T-helper 2 cell treated with Interferon-gamma antibody and Interleukin-4, amounts not matched to agents 100 ng/mL and 5 ng/mL, for 36 hours (primary cell): ENCODE measurements around the gene TSPOAP1. TPM values are rescaled to one million over a fixed set of nuclear protein-coding genes. Genes with fewer than 3 reads are reported as not detected.

Experiments used
- intact Hi-C: fragments of 100-400 bp; cut with micrococcal nuclease; formaldehyde crosslinking; loops from one replicate; pipeline ENCODE4 v1.15.1; 2023
- total RNA-seq: library from RNA; stranded (reverse); gene quantifications from 2 replicates; pipeline ENCODE4 v1.2.3, GENCODE V29; 2022

The TSPOAP1 gene
- total RNA-seq, 1 donor from 2014 or later, result 77.0 TPM

DNA sequence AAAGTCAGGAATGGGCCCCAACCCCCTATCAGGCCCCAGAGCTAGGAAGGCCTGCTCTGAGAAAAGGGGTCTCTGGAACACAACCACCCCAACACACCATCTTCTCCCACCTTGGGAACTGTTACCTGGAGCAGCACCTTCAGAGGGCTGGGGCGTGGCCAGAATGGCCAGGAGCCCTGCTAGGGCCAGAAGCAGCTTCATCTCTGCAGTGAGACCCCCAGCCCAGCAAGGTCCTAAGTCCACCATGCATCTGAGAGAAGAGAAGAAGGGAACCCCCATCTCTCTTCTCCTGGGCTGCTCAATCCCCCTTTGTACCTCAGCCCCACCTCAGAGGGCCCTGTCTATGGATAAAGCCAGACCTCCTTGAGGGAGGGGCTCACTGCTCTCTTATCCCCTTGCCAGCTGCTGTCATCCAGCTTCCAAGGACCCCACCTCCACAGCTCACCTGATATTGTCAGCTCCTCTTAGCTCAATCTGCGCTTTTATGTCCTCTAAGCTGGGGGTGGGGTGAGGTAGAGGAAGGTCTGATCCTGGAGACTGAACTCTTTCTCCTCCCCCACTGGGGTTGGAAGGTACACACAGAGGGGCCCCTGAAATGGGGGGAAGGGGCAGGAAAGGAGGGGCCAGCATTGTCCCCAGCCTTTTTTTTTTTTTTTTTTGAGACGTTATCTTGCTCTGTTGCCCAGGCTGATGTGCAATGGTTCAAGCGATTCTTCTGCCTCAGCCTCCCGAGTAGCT is 47.9 kb downstream of the TSPOAP1 start, which contains the start of gene MPO:
TSS of gene MPO (minus strand) at position 456 of the 738 bp plus-strand sequence. CDS start at position 279, 177 bp downstream.
- intact Hi-C loops, result no loop called here

GRCh38 chr17:58279736-58280479 is 48.7 kb downstream of the TSPOAP1 start:
- intact Hi-C loops, result no loop called here

- intact Hi-C loops, result no loop called here
Observed at GRCh38 chr17:58279016-58279711, 49.4 kb downstream of the TSPOAP1 start.

DNA sequence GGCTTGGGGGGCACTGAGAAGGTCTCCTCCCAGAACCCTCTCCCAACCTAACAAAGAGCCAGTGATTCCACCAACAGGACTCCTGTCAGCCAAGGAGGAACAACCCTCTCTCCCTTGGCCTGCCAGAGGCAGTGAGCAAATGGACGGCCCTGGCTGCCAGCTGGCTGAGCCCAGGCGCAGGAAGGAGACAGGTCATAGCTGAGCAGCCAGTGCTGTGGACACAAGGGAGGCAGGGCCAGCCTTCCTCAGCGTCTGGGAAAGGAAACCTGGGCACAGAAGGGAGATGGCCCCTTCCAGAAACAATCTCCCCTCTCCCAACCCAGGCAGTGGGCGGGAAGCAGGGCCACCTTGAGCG is 50.0 kb downstream of the TSPOAP1 start:
- intact Hi-C loops, result no loop called here

DNA sequence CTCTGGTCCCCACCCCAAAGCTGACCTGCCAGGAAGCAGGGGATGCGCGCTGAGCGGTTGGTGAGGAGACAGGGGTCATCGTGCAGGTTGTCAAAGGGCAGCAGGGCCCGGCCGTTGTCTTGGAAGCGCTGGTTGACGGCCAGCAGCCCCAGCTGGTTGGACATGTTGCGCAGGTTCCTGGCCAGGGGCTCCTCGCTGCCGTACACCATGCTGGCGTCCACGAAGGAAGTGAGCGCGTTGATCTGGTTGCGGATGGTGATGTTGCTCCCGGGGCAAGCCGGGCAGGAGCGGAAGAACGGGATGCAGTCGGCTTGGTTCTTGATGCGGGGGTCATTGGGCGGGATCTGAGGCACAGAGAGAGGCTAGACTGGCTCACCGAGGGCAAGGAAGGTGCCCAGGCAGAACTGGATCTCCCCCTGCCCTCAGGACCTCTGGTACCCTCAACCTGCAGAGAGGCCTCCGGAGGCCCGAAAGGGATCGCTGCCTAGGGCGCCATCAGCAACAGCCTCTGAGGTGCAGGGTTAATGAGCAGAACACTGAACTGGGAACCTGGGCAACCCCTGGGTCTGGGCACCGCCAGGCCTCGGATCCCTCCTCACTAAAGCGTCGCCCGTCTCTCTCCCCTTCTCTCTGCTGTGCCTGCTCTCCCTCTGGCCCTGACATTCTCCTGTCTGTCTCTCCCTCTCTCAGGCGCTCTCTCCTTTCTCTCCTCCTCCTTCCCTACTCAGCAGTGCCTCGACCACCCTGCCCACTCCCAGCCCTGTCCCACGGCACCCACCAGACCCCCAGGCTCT is 50.6 kb downstream of the TSPOAP1 start:
- intact Hi-C loops, result loop anchor here (1.0 kb wide), 1 partner anchor 169 kb away; no protein-coding TSS in a partner anchor

GRCh38 chr17:58277107-58277801 is 51.3 kb downstream of the TSPOAP1 start:
- intact Hi-C loops, result loop anchor here (1.0 kb wide), 1 partner anchor 170 kb away; no protein-coding TSS in a partner anchor

DNA sequence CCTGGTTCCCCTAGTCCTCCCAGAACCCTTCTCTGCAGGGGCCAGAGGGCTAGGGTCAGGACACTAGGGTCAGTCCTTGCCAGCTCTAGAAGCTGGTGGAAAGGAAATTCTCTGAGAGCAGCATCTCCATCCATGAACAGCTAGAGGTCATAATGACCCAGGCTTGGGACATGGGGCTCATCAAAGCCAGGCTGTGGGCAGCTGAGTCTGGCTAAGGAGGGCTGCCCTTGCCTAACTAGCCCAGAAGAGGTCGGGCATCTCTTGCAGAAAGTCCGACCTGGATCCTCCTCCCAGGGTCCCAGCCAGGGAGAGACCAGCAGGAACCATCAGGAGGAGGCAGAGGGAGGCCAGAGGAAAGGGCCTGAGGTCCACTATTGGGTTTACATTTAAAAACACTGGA is 52.2 kb downstream of the TSPOAP1 start:
- intact Hi-C loops, result no loop called here

- intact Hi-C loops, result no loop called here
Observed at GRCh38 chr17:58275417-58275816, 53.2 kb downstream of the TSPOAP1 start.

DNA sequence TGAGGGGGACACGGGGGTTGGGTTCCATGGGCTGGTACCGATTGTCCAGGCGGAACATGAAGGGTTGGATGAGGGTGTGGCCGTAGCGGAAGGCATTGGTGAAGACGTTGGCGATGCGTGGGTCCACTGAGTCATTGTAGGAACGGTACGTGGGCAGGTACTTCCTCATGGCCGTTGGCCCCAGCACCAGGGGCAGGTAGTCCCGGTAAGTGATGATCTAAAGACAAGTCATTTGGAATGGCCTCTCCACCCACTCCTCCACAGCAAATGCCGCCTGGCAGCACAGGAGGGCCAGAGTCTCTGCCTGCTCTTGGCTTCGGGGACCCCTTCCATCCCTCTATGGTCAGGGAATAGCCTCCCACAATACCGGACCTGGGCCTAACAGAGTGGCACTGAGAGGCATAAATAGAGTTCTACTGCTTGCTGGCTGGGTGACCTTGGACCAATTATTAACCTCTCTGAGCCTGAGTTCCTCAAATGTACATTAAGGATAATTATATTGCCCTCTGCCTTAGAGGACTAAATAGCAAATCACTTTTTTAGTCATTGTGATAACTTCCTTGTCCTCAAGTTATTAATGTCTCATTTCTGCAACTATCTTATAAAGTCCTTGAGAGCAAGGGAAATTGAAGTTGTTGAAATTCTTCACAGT is 55.0 kb downstream of the TSPOAP1 start:
- intact Hi-C loops, result no loop called here

DNA sequence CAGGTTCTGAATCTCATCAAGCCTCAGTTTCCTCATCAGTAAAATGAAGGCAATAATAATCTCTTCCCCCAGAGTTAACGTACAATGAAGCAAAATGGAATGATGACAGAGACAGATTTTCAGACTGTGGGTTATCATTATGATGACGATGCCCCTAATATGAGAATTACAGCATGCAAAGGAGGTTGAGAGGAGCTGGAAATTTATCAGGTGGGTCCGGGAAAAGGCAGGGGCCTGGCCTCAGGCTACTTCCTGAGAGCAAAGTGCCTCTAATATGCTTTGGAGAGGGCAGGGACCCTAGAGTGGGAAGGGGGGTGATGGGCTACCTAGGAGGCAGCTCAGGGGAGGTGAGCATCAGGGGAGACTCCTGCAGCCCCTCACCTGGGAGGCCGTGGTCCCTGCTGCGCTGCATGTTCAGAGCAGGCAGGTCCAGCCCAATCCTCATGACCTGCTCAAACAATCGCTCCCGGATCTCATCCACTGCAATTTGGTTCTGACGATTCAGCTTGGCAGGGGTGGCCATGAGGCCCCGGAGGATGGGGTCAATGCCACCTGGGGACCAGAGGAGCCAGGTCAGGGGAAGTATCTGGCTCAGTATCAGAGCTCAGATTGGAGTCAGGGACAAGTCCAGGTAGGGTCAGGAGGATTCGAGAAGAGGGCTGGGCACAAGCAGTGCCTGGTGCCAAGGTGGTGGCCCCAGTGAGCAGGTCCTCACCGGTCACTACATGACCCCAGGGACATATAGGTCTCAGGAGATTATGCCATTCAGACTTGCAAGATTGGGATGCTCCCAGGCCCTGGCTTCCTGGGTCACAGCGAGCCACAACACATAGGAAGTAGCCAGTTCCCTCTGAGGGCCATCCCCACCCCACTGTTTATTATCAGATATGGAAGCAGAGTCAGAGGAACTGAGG is 56.0 kb downstream of the TSPOAP1 start:
- intact Hi-C loops, result no loop called here

DNA sequence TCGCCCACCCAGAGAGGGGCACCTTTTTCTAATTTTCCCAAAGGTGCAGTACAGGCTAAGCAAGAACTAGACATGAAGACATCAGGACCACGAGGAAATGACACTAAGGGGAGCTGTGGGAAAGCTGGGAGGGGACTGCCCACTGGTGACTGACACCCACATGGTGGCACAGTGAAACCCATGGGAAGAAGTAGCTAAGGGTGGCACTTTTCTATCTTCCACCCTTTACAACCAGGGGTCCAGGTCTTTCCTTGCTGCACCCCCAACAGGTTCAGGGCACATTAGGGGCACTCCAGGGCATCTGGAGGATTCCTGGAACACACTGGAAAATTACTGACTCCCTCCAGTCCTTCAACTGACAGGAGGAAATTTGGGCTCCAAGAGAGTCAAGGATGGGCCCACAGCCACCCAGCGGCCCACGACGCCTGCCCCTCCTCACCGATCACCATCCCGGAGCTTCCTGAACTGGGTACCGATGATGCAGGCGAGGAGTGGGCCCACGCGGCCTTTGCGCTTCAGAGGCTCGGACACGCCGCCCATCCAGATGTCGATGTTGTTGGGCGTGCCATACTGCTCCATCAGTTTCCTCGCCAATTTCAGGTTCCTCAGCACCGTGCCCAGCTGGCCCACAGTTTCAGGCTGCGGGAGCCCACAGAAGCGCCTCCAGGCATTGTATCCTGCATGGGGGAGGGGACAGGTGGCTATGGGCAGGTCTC is 57.2 kb downstream of the TSPOAP1 start:
- intact Hi-C loops, result no loop called here

DNA sequence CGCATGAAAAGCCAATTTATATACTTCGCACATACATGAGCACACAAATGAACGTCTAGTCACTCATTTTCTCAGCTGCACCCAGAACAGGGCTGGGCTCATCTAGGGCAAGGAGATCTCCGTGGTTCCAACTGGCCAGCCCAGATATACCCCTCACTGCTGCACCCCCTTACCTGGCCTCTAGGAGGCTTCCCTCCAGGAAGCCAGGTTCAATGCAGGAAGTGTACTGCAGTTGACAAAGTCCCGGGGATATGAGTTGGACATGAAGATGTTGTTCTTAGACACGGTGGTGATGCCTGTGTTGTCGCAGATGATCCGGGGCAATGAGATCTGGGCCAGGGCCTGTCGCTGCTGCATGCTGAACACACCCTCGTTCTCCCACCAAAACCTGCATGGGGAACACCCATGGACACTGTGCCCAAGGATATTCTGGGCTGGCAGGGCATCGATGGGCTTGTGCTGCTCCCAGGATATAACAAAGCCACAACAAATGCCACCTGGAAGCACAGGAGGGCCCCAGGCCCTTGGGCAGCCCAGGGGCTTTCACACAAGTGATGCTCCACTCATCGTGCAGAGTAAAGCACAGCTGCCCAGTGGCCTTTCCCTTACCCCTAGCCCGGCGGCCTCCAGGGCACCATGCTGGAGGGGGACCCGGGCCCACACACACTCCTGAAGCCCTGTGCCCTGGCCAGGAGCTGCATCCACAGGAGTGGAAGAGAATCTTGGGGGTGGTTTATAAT is 57.9 kb downstream of the TSPOAP1 start:
- intact Hi-C loops, result no loop called here

GRCh38 chr17:58269557-58270291 is 58.9 kb downstream of the TSPOAP1 start:
- intact Hi-C loops, result no loop called here

GRCh38 chr17:58268774-58269556 is 59.6 kb downstream of the TSPOAP1 start:
- intact Hi-C loops, result no loop called here

DNA sequence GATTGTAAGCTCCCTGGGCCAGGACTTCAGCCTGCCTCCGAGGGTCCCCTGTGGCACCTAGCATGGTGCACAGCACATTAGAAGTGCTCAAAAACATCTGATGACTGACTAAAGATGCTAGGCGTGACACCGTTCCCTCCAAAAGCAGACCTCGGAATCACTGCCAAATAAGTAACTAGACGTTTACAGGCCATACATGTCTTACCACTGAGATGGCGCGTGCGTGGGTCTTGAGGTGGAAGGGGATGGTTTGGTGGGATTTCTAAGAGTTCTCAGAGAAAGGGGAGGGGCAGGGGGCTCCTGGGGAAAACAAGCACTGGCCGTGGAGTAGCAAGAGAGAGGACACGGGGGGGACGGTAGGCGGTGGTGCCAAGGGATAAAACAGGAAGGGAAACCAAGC is 60.3 kb downstream of the TSPOAP1 start:
- intact Hi-C loops, result no loop called here
